AG08396 (cell line): ENCODE results near the gene SSTR4.
"Not testable (repeated sequence)": the region's sequence is repeated elsewhere in the genome, so short reads cannot be mapped to it uniquely, and the experiment has no call there.

Experiments
- DNase-seq: peaks from one replicate; pipeline ENCODE4 v3.0.0; 2012; ENCODE audit warnings: low spot score, mixed read lengths

SSTR4 gene

DNA sequence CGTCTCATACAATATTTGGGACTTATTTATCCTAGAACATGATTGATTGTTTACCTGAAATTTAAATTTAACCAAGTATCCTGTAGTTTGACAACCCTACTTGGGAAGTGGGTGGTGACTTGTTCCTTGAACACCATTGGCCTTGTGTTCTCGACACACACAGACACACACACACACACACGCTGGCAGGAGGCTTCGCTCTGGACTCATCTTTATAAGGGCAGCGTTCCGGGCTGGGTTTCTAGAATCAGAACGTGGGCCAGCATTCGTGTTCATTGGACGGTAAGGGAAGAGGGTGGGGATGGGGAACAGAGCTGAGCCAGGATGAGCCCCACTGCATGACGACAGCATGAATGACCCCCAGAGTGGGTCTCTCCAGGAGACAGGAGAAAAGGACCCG is 16.2 kb upstream of the SSTR4 start:
- no peak for DNase-seq

DNA sequence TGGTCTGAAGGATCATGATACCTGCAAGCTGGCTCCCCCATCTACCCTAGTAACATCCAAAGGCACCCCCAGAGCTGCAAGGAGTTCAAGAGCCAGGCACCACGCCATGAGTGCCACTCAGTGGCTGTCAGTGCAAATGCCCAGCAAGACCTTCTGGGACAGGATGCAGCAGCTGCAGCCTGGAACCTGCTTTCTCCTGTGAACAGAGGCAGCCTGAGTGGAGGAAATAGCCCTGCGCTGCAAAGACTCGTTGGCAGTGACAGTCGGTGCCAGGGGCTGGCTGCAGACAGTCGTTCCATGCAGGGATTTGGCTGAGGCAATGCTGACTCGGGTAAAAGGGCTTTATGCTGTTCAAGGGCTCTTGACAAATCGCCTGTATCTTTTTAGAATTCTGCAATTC is 15.7 kb upstream of the SSTR4 start:
- no peak for DNase-seq

DNA sequence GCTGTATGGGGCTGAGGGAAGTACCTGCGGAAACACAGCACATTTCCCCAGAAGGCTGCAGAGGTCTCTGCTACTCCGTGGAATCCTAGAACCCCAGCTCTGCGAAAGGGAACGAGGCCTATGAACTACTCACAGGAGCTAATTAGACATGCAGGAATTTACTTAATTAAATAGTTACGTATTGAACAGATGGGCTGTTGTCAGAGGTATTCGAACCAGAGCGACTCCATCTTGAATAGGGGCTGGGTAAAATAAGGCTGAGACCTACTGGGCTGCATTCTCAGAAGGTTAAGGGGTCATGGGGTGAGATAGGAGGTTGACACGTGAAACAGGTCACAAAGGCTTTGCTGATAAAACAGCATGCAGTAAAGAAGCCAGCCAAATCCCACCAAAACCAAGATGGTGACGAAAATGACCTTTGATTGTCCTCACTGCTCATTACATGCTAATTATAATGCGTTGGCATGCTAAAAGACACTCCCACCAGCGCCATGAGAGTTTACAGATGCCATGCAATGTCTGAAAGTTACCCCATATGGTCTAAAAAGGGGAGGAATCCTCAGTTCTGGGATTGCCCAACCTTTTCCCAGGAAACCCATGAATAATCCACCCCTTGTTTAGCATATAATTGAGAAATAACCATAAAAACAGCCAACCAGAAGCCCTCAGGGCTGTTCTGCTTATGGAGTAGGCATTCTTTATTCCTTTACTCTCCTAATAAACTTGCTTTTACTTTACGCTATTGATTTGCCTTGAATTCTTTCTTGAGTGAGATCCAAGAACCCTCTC is 14.7 kb upstream of the SSTR4 start:
- no peak for DNase-seq

DNA sequence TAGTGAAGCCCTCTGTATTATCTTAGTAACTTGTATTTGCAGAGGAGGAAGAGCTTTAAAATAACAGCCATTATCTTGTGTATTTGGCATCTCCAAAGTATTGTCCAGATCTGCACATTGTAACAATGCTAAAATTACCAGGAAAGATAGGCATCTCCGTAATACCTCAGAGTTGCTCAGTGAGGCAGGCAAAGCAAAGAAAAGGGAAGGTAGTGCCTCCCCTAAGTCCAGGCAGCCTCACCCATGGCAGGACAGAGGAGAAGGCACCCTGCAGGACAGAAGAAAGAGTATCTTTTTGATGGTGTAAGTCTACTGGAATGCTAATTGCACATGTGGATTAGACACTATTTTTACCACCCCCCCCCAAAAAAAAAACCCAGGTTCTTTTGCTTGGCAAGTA is 13.6 kb upstream of the SSTR4 start:
- DNase-seq, result no peak

DNA sequence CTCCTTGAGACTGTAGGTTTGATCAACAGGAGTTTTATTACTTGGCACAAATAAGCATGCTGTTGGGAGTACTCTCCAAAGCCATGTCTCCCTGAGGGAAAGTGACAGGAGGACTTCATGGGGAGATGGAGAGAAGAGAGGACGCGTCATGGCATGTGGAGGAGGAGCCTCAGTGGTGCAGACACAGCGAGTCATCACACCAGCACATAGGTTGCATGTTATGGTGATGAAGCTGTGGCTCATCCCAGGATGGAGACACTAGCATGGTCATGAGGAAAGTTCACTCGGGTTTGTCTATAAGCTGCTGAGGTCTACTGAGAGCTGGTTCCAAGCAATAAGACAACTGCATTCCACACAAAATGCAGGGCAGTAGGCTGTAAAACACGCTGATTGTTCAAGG is 13.2 kb upstream of the SSTR4 start:
- DNase-seq, result no peak

DNA sequence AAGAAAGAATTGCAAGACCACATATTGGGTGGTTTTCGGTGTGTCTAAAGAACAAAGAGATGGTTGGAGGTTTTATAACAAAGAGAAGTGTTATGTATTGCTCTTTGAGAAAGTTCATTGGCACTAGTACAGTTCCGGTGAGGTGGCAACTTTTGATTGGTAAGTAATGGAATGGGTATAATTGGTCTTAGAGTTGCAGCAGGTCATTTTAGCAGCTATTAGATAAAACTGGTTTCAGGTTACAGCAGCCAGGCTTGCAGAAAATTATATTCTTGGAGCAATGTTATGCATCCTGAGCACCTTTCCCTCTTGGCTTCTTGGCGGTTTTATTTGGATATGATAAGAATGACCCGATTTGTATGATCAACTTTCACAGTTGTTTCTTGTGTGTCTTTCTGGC is 12.3 kb upstream of the SSTR4 start:
- DNase-seq, result no peak

DNA sequence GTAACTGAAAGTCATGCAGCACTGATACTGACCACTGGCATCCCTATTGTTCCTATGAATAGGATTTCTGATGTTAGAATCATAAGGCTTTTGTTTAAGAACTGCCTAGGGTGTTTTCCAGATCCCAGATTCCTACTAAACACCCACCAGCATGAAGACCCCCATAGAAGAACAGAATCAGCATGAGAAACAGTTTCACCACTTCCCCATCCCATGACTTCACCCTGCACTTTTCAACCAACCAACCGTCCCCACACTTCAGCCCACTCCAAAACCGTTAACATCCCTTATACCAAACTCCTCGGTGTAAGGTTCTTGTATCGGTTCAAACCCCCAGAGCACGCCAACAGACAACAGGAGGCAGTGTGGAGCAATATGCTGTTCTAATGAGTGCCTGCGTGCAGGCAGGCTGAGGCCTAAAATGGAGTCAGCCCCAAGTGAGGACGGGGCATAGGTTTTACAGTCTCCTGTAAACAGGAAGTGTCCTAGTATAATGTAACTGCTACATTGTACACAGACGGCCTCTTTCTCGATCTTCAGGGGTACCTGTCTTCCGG is 11.4 kb upstream of the SSTR4 start:
- DNase-seq, result no peak

DNA sequence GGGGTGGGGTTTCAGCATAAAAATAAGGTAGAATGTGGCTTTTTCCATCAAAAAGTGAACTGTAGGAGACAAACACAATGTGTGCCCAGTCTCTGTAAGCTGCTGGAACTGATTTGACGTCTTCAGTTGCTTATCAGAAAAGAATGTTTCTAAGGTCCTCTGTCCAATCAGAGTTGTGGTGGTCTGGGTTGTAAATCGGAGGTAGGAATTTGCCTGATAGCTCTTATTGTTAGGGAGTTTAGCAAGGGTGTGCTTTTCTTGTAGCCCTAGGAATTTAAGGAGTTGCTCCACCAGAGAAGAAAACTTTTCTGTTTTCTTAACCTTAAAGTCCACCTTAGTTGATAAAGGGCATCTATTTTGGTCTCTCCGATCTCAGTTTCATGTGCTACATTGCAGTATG is 10.4 kb upstream of the SSTR4 start:
- DNase-seq, result no peak

DNA sequence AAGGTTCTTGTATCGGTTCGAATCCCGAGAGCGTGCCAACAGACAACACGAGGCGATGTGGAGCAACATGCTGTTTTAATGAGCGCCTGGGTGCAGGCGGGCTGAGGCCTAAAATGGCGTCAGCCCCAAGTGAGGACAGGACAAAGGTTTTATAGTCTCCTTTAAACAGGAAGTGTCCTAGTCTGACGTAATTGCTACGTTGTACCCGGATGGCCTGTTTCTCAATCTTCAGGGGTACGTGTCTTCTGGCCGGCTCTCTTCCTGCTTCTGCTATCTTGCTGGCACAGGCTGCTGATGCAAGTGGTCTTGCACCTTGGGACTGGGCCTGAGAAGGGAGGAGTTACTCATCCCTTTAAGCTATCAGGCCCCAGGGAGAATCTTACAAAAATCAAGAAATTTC is 9.6 kb upstream of the SSTR4 start:
- DNase-seq, result not testable (repeated sequence)

DNA sequence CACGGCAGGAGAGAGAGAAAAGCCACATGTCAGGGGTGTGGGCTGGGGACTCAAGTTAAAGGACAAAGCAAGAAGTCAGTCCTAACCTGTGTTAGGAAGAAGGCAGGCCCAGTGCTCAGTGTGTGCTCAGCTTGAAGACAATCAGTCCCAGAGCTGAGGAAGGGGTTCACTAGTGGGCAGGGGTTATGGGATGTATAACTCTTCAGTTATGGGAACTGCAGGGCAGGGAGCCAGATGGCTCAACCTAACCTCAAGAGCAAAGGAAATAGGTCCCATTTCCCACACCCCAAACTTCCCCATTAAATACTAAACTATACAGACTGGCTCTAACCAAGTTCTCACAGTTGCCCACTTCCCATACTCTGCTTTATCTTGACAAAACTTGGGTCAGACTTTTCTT is 7.4 kb upstream of the SSTR4 start:
- no peak for DNase-seq

DNA sequence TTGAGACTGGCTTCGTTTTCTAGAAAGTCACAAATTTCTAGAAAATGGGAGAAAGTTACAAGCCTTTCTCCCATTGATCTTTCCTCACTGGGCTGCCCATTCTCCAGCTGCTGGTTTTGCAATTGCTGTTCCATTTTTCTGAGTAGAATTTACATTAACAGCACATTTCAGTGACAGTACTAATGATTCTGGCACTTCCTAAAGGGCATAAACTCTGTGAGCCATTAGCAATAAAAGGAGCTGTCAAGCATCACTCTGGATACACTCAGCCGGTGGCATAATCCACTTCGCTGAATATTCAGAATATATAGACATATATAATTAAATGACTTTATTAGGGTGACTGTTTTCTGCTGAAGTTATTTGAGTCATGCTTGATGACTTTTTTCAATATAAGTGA is 6.7 kb upstream of the SSTR4 start:
- DNase-seq, result no peak

DNA sequence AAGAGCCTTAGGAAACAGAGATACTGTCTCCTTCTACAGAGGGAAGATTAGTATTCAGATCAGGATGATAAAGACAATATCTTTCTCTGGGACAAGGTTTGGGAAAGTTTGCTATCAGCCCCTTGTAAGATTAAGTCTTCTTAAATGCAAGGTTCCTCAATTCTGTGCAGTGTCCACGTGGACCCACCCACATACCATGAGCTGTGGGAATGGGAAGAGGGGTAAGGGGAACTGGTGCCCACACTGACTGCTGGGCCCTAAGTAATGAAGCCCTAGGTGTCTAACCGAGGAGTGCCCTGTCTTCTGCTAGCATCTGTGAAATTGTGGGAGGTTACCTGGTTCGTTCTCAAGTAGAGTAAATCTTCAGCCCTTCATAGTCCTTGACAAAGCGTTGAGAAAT is 5.8 kb upstream of the SSTR4 start:
- no peak for DNase-seq

DNA sequence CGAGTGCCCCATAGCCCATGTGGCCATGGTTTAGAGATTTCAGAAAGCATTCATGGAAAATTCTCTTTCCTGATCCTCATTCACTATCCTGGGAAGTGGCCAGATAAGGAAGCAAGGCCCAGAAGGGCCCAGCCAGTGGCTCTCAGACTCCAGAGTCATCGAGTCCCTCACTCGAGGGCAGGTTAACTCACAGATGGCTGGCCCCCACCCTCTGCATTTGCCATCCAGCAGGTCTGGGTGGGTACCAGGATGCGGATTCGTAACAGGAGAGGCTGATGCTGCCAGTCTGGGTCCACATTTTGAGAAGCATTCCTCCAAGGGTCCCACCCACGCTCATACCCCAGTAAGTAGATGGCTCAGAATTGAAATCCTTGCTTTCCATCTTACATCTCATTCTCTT is 3.8 kb upstream of the SSTR4 start:
- no peak for DNase-seq

DNA sequence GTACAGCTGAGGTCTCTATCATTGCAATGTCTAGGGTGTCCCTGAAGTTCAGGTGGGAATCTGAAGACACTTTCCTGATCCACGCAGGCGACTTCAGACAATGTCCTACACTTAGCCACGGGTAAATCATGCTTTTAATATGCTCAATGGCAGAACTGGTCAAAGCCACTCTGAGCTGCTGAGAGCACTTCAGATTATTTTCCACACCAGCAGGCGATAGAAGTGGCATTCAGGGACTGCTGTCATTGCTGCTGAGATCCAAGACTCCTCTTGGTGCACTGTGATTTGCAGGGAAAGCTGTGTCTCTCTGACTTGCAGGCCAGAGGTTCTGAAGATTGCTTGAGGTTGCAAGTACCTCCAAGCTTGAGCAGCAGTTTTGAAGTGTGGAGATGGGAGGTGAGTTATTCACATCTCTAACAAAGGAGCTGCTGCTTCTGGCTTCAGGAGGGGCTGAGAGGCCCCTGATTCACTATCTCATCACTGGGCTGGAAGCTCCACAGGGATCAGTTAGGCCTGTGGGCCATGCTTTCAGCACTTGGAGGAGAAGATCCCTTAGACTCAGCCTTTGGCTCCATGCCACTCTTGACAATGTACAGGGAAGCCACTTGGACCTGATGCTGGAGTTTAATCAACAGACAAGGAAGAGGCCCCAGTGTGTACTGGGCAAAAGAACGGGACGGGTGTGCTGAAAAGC is 2.9 kb upstream of the SSTR4 start:
- DNase-seq, result no peak

DNA sequence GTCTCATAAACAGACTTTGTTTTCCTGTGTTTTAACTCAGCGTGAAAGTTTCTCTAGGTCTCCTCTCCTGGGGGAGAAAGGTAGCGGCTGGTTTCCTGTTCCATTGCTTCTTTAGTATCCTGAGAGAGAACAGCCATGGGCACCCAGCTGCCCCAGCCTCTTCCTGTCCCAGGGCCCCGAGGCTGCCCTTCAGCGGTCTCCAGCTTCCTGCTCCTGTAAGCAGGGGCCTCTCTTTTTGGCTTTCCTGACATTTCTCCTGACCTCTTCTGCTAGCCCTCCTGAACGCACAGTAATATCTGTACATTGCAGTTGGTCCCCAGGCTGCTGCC is 2.4 kb upstream of the SSTR4 start:
- no peak for DNase-seq

DNA sequence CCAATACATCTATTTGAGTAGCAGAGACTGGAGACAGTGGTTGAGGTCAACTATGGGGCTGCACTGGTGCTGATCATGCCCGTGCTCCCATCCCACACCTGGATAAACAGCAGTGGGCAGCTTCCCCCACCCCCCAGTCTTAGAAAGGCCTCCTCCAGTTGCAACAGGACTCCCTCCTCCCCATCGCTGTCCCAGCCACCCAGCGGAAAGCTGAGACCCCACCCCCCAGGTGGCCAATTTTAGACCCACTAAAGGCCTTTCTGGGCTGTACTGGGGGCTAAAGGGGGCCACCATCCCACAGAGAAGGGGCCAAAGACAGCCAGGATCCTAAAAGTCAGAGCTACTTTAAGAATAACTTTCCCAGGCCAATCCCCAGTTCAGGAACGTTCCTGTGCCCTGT is 1.2 kb upstream of the SSTR4 start:
- DNase-seq, result no peak

DNA sequence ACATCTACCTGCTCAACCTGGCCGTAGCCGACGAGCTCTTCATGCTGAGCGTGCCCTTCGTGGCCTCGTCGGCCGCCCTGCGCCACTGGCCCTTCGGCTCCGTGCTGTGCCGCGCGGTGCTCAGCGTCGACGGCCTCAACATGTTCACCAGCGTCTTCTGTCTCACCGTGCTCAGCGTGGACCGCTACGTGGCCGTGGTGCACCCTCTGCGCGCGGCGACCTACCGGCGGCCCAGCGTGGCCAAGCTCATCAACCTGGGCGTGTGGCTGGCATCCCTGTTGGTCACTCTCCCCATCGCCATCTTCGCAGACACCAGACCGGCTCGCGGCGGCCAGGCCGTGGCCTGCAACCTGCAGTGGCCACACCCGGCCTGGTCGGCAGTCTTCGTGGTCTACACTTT is 619 bp downstream of the SSTR4 start:
- no peak for DNase-seq

DNA sequence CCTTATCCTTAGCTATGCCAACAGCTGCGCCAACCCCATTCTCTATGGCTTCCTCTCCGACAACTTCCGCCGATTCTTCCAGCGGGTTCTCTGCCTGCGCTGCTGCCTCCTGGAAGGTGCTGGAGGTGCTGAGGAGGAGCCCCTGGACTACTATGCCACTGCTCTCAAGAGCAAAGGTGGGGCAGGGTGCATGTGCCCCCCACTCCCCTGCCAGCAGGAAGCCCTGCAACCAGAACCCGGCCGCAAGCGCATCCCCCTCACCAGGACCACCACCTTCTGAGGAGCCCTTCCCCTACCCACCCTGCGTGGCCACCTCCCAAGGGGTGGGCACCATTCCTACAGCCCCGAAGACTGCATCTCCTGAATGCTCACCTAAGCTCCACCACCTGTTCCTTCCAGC is 1.3 kb downstream of the SSTR4 start:
- DNase-seq, result no peak

DNA sequence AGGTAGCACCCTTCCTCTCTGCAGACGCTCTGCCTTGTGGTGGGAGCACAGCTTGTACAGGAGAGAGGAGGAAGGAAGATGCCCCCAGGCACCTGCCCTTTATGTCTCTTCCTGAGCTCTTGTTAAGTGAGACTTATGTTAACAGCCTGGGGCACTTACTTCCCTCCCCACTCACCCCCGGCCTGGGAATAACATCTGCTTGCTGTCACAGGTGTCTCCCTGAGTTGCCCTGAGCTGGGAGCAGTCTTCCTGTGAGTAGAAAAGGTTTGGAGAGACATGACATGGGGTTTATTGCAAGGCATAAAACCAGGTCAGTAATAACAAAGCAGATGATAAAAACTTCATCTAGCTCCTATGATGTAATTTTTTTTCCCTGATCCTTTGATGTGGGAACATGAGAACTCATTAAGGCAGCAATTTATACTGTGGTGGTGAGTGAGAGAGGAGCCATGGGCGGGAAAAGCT is 1.9 kb downstream of the SSTR4 start:
- DNase-seq, result no peak

DNA sequence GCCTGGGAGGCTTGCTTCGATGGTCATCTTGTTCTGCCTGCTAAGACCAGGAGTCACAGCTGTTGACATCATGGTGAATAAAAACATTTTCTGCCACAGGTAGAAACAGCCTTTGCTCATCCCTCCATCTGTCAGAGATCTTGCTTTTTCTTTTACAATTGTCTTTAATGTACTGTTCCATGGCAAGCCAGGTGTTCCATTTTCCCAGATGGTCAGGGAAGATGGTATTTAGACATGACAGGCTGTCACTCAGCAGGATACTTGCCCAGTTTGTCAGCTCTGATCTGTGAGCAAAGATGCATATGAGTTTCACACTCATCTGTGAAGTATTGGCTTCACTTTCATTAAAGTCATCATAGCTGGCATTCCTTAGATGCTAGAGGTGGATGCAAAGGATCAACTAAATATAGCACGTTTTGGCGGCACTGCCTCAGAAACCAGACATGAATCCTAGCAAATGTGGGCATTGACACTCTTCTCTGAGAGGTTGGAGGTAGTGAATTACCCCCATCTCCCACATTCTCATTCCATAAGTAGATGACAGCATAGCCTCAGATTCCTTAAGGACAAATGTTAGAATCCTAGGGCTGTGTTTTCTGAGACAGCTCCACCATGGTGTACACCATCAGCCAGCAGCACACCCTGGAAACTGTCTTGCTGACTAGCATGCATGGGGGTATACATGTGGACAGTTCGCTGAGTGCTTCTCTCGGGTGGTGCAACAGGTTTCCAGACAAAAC is 4.2 kb downstream of the SSTR4 start:
- no peak for DNase-seq

DNA sequence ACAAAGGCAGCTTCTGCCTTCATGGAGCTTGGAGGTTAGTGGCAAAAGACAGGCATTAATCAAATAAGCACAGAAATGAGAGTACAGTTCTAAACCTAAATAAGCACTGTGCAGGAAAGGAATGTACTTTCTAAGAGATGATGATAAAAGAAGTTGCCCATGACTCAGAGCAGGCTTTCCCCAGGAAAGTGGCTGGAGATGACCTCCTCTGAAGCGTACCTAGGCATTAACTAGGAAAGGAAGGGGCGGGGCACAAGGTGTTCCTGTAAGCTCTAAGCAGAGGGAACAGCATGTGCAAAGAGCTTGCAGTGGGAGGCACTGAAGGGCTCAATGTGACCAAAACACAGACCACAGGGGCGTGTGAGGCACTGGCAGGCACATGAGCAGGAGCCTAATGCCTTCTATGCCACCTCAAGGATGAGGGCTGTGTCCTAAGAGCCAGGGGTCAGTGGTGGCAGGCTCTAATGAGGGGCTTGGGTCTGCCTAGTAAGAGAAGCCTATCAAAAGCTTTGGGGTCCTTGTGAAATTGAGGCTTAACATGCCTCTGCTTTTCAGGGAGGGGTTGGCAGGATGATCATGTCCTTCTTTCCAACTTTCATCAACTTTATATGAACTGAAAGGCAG is 4.9 kb downstream of the SSTR4 start:
- no peak for DNase-seq

DNA sequence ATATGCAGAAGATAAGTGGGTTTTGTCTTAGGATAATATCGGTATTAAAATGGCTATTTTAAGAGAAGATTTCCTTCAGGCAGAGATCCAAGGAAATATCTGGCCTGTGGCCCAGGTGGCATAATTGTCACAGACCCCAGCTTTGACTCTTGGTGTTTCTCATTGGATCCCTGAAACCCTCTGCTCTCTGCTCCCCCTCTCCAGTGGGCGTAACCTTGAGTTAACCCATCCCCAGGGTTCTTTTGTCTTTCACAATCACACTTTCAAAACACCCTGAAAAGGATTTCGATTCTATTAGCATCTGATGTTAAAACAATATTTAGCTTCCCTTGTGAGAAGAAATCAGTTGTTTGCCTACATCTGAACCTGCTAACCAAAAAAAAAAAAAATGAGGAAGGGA is 7.2 kb downstream of the SSTR4 start:
- no peak for DNase-seq

DNA sequence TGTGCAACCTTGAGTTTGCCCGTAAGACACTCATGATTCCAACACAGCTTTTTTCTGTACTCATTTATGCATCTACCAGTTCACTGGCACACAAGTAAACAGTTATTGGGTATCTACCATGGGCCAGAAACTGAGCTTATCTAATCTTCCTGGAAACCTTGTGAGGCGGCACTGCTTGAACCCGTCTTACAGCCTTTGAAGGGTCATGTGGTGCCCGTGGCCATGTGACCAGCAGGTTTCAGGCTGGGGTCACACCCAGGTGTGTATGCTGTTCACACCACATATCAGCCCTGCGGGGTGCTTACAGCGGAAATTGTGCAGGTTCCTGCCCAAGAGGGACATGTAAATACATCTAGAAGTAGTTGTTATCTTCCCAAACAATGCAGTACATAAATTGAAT is 8.3 kb downstream of the SSTR4 start:
- DNase-seq, result no peak
